DMS114 treated with DMSO at 0.1 percent for 48 hours (cell line): ENCODE results near the gene C22orf39.

Source experiments
- DNase-seq: peaks from one replicate; lab custom pipeline; 2025; ENCODE audit not compliant: unreplicated experiment; lab: John Stamatoyannopoulos, UW

C22orf39 gene

GRCh38 chr22:19402642-19403191 lies 44.8 kb downstream of the C22orf39 start:
- DNase-seq: no peak

- no peak for DNase-seq
Observed at GRCh38 chr22:19401483-19401882, 46.0 kb downstream of the C22orf39 start.

GRCh38 chr22:19400881-19401280 lies 46.6 kb downstream of the C22orf39 start:
- DNase-seq: no peak

GRCh38 chr22:19398652-19399051 lies 48.9 kb downstream of the C22orf39 start:
- DNase-seq: no peak

GRCh38 chr22:19398206-19398605 lies 49.3 kb downstream of the C22orf39 start:
- no peak for DNase-seq

GRCh38 chr22:19397734-19398104 lies 49.8 kb downstream of the C22orf39 start:
- no peak for DNase-seq

GRCh38 chr22:19396934-19397733 lies 50.4 kb downstream of the C22orf39 start:
- no peak for DNase-seq

GRCh38 chr22:19396561-19396933 lies 51.0 kb downstream of the C22orf39 start:
- DNase-seq: no peak

- no peak for DNase-seq
Observed at GRCh38 chr22:19395276-19395675, 52.2 kb downstream of the C22orf39 start.

GRCh38 chr22:19394274-19395050 lies 53.0 kb downstream of the C22orf39 start:
- DNase-seq: no peak

- no peak for DNase-seq
Observed at GRCh38 chr22:19393704-19394103, 53.8 kb downstream of the C22orf39 start.
